DND-41 (cell line): ENCODE data around the gene ATP1B1.

ENCODE experiments used
- EZH2 ChIP-seq: IDR thresholded peaks from 3 replicates; pipeline ENCODE4 v1.6.1; 2012; ENCODE audit warnings: borderline replicate concordance, low read depth, mild to moderate bottlenecking, moderate library complexity, low read length, inconsistent platforms; ENCODE audit not compliant: severe bottlenecking
- TF ChIP-seq, protein P1 (sequence below): IDR thresholded peaks from 2 replicates; pipeline ENCODE4 v1.5.1; 2012; ENCODE audit warnings: borderline replicate concordance, low read length, moderate library complexity, mild to moderate bottlenecking; ENCODE audit not compliant: poor library complexity, severe bottlenecking; ENCODE audit errors: extremely low read depth

DNA sequence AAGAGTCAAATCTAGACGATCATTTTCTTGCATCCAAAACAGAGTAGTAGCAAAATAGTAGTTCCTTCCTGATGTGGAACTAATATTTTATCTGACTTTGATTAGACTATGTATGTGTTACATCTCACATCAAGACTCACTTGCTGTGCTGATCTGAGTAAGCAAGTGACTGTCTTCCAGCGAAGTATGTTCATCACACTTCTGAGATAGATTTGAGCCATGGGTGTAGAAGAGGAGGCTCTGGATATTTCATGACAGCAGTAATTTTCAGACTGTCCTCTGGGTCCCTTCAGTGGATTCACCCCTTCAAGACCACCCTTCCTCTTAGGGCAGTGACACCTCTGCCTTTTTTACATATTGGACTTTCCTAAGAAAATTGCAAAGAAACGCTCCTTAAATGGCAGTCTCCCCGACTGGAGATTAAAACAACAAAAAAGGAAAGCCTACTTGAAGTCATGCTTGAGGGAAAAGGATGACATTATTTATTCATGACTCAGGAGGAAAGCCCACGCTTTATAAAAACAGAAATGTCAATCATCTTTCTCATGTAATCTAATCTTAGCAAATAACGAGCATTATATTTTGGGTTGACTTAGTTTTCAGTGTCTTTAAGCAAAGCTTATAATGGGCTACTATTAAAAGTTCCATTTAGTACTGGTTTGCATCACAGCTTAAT lies 22.8 kb downstream of the ATP1B1 start:
- TF ChIP-seq, protein P1, sequence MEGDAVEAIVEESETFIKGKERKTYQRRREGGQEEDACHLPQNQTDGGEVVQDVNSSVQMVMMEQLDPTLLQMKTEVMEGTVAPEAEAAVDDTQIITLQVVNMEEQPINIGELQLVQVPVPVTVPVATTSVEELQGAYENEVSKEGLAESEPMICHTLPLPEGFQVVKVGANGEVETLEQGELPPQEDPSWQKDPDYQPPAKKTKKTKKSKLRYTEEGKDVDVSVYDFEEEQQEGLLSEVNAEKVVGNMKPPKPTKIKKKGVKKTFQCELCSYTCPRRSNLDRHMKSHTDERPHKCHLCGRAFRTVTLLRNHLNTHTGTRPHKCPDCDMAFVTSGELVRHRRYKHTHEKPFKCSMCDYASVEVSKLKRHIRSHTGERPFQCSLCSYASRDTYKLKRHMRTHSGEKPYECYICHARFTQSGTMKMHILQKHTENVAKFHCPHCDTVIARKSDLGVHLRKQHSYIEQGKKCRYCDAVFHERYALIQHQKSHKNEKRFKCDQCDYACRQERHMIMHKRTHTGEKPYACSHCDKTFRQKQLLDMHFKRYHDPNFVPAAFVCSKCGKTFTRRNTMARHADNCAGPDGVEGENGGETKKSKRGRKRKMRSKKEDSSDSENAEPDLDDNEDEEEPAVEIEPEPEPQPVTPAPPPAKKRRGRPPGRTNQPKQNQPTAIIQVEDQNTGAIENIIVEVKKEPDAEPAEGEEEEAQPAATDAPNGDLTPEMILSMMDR = no peak
- no peak for TF ChIP-seq EZH2
